IMR-90 (cell line): ENCODE measurements around the gene STAT5B. TPM values are rescaled to one million over a fixed set of nuclear protein-coding genes. Genes with fewer than 3 reads are reported as not detected.

Source experiments
- ATAC-seq: fragments of 200-7000 bp; cut with Tn5 transposase; 2 replicates; pipeline ENCODE4 v1.9.1; 2020; ENCODE audit warnings: low read depth, mild to moderate bottlenecking, moderate library complexity
- BruUV-seq: library from RNA; stranded (reverse); fragments of 400-500 nt; replicated peaks from 2 replicates; lab custom pipeline; 2021; lab: Mats Ljungman, UMichigan
- CTCF ChIA-PET: fragments of 300-600 bp; formaldehyde crosslinking; extraction: SDS; loops from one replicate; lab custom pipeline; 2021; ENCODE audit warnings: antibody characterized with exemption; lab: Yijun Ruan, JAX
- POLR2A ChIA-PET: fragments of 300-600 bp; sonication (Branson Sonifier 250); formaldehyde crosslinking; loops from one replicate; lab custom pipeline; 2022; ENCODE audit warnings: antibody characterized with exemption; ENCODE audit not compliant: unreplicated experiment; lab: Charles Lee
- DNase-seq: peaks from one replicate; pipeline ENCODE4 v3.0.0; 2013
- H2AFZ ChIP-seq: replicated peaks from 2 replicates; pipeline ENCODE3; 2013; ENCODE audit warnings: low read length, mild to moderate bottlenecking; ENCODE audit not compliant: poor library complexity
- H2AK5ac ChIP-seq: 2 replicates; pipeline ENCODE4 v1.6.1; 2013; ENCODE audit warnings: low read depth, low read length, inconsistent platforms
- H2AK9ac ChIP-seq: replicated peaks from 2 replicates; pipeline ENCODE3; 2013; ENCODE audit warnings: mild to moderate bottlenecking, low read depth, low read length, moderate library complexity; ENCODE audit not compliant: poor library complexity
- H2BK120ac ChIP-seq: 2 replicates; pipeline ENCODE4 v1.6.1; 2013; ENCODE audit warnings: low read depth, low read length, inconsistent platforms
- H2BK15ac ChIP-seq: 3 replicates; pipeline ENCODE4 v1.6.1; 2013; ENCODE audit warnings: low read depth, low read length, inconsistent platforms
- H2BK20ac ChIP-seq: 2 replicates; pipeline ENCODE4 v1.6.1; 2013; ENCODE audit warnings: low read depth, mild to moderate bottlenecking, inconsistent platforms, low read length, moderate library complexity
- H2BK5ac ChIP-seq: 2 replicates; pipeline ENCODE4 v1.6.1; 2013; ENCODE audit warnings: mild to moderate bottlenecking, low read depth, low read length, inconsistent platforms; ENCODE audit not compliant: poor library complexity, severe bottlenecking
- H3K14ac ChIP-seq: replicated peaks from 2 replicates; pipeline ENCODE4 v1.6.1; 2013; ENCODE audit warnings: low read depth, low read length, inconsistent platforms
- H3K18ac ChIP-seq: 2 replicates; pipeline ENCODE4 v1.6.1; 2013; ENCODE audit warnings: low read depth, low read length, control low read depth
- H3K23ac ChIP-seq: 2 replicates; pipeline ENCODE4 v1.6.1; 2013; ENCODE audit warnings: low read depth, low read length, inconsistent platforms
- H3K27ac ChIP-seq: 2 replicates; pipeline ENCODE4 v1.5.1; 2013; ENCODE audit warnings: mild to moderate bottlenecking, control low read depth, low read length; ENCODE audit not compliant: insufficient read depth
- H3K27me3 ChIP-seq: 2 replicates; pipeline ENCODE4 v1.6.1; 2013; ENCODE audit warnings: low read length; ENCODE audit not compliant: control insufficient read depth, insufficient read depth
- H3K36me3 ChIP-seq: 2 replicates; pipeline ENCODE4 v1.6.1; 2013; ENCODE audit warnings: low read length, mixed read lengths; ENCODE audit not compliant: control insufficient read depth, insufficient read depth
- H3K4ac ChIP-seq: 2 replicates; pipeline ENCODE4 v1.6.1; 2013; ENCODE audit warnings: low read depth, low read length, inconsistent platforms
- H3K4me1 ChIP-seq: 2 replicates; pipeline ENCODE4 v1.6.1; 2013; ENCODE audit warnings: low read length, mixed read lengths; ENCODE audit not compliant: control insufficient read depth, insufficient read depth
- H3K4me2 ChIP-seq: 2 replicates; pipeline ENCODE4 v1.6.1; 2013; ENCODE audit warnings: low read depth, mild to moderate bottlenecking, control low read depth, low read length, moderate library complexity
- H3K4me3 ChIP-seq: 2 replicates; pipeline ENCODE4 v1.5.1; 2013; ENCODE audit warnings: low read depth, mild to moderate bottlenecking, control low read depth, low read length, moderate library complexity; ENCODE audit not compliant: insufficient read depth
- H3K56ac ChIP-seq: 2 replicates; pipeline ENCODE4 v1.6.1; 2013; ENCODE audit warnings: low read length, inconsistent platforms; ENCODE audit not compliant: insufficient read depth; ENCODE audit errors: extremely low read depth
- H3K79me1 ChIP-seq, 2 experiments: 2 replicates each; pipeline ENCODE4 v1.6.1; 2013; ENCODE audit warnings: low read length in 2 of 2, inconsistent platforms in 1 of 2, low read depth in 1 of 2
- H3K9ac ChIP-seq: 2 replicates; pipeline ENCODE4 v1.6.1; 2013; ENCODE audit warnings: low read depth, low read length, control low read depth
- H3K9me1 ChIP-seq: 2 replicates; pipeline ENCODE4 v1.6.1; 2013; ENCODE audit warnings: low read length, inconsistent platforms; ENCODE audit not compliant: insufficient read depth
- H3K9me3 ChIP-seq: 2 replicates; pipeline ENCODE4 v1.6.1; 2013; ENCODE audit warnings: low read length; ENCODE audit not compliant: control insufficient read depth, insufficient read depth
- H4K20me1 ChIP-seq: 2 replicates; pipeline ENCODE4 v1.6.1; 2013; ENCODE audit warnings: low read length, inconsistent platforms; ENCODE audit not compliant: insufficient read depth
- H4K5ac ChIP-seq: 2 replicates; pipeline ENCODE4 v1.6.1; 2013; ENCODE audit warnings: mild to moderate bottlenecking, low read depth, low read length, control low read depth
- H4K8ac ChIP-seq, 2 experiments: 2 replicates each; pipeline ENCODE4 v1.6.1; 2013; ENCODE audit warnings: low read depth in 2 of 2, low read length in 2 of 2, control low read depth in 1 of 2, inconsistent platforms in 1 of 2
- H4K91ac ChIP-seq: 2 replicates; pipeline ENCODE4 v1.6.1; 2013; ENCODE audit warnings: low read depth, low read length, inconsistent platforms; ENCODE audit not compliant: insufficient read depth
- BHLHE40 ChIP-seq: fragments of 150-350 bp; IDR thresholded peaks from 2 replicates; pipeline ENCODE4 v1.6.1; 2016; ENCODE audit warnings: mild to moderate bottlenecking, low read depth, low read length
- CEBPB ChIP-seq: IDR thresholded peaks from 2 replicates; pipeline ENCODE4 v1.6.1; 2012; ENCODE audit warnings: low read depth, low read length, improper control_type of control experiment
- CHD1 ChIP-seq: IDR thresholded peaks from 2 replicates; pipeline ENCODE4 v1.6.1; 2012; ENCODE audit warnings: low read depth, low read length, improper control_type of control experiment
- FOS ChIP-seq: fragments of 150-350 bp; IDR thresholded peaks from 2 replicates; pipeline ENCODE4 v1.6.1; 2016; ENCODE audit warnings: low read depth, low read length
- MAFK ChIP-seq: IDR thresholded peaks from 2 replicates; pipeline ENCODE4 v1.6.1; 2012; ENCODE audit warnings: low read depth, low read length, improper control_type of control experiment
- MAZ ChIP-seq: IDR thresholded peaks from 2 replicates; pipeline ENCODE4 v1.6.1; 2012; ENCODE audit warnings: low read depth, mild to moderate bottlenecking, low read length, improper control_type of control experiment, moderate library complexity, borderline replicate concordance
- MXI1 ChIP-seq: IDR thresholded peaks from 2 replicates; pipeline ENCODE4 v1.6.1; 2012; ENCODE audit warnings: low read depth, mild to moderate bottlenecking, low read length, moderate library complexity, borderline replicate concordance
- NFE2L2 ChIP-seq: fragments of 150-350 bp; IDR thresholded peaks from 2 replicates; pipeline ENCODE4 v1.6.1; 2016; ENCODE audit warnings: low read depth, mild to moderate bottlenecking, low read length
- POLR2A ChIP-seq: IDR thresholded peaks from 2 replicates; pipeline ENCODE4 v1.6.1; 2012; ENCODE audit warnings: mild to moderate bottlenecking, low read depth, low read length
- RAD21 ChIP-seq: IDR thresholded peaks from 2 replicates; pipeline ENCODE4 v1.6.1; 2012; ENCODE audit warnings: low read length, improper control_type of control experiment
- RCOR1 ChIP-seq: IDR thresholded peaks from 2 replicates; pipeline ENCODE4 v1.6.1; 2012; ENCODE audit warnings: mild to moderate bottlenecking, low read length, improper control_type of control experiment; ENCODE audit not compliant: insufficient replicate concordance
- SMC3 ChIP-seq: fragments of 150-350 bp; IDR thresholded peaks from 2 replicates; pipeline ENCODE4 v1.6.1; 2016; ENCODE audit warnings: low read depth, mild to moderate bottlenecking, antibody characterized with exemption, low read length, moderate library complexity
- WGBS, 2 experiments: methylation state at CpG; one replicate each; pipeline versions ENCODE4 v1.1.5 to v1.1.7; 2013; ENCODE audit warnings: missing lambda C conversion rate in 2 of 2; ENCODE audit not compliant: insufficient read length in 1 of 2; ENCODE audit errors: extremely low coverage in 2 of 2; 5-methylcytosine and 5-hydroxymethylcytosine counted together
- dilution Hi-C: fragments of 300-500 bp; cut with HindIII; formaldehyde crosslinking; loops from one replicate; pipeline ENCODE4 v1.14.3; 2018; ENCODE audit warnings: low sequenced_read_pairs; ENCODE audit not compliant: unreplicated experiment
- in situ Hi-C: fragments of 300-500 bp; cut with MboI; formaldehyde crosslinking; loops from 3 replicates; pipeline ENCODE4 v1.14.3; 2019; ENCODE audit warnings: low sequenced_read_pairs, inconsistent platforms, mixed read lengths
- intact Hi-C: fragments of 100-400 bp; cut with micrococcal nuclease; formaldehyde crosslinking; loops from 2 replicates; pipeline ENCODE4 v1.10.0; 2022
- polyA plus RNA-seq, 3 experiments: library from polyadenylated mRNA; depleted of rRNA; stranded (reverse); fragments of >200 nt; gene quantifications; 2 replicates each; pipeline ENCODE4 v1.2.3, GENCODE V29; 2012; ENCODE audit warnings: low replicate concordance in 1 of 3
- total RNA-seq: library from RNA; depleted of rRNA; stranded (reverse); fragments of >200 nt; gene quantifications from 2 replicates; pipeline ENCODE4 v1.2.3, GENCODE V29; 2012
- TF ChIP-seq, protein P1 (sequence below): fragments of 150-350 bp; IDR thresholded peaks from 2 replicates; pipeline ENCODE4 v1.6.1; 2017; ENCODE audit warnings: mild to moderate bottlenecking, antibody characterized with exemption, low read length, low read depth
- TF ChIP-seq, protein P2 (sequence below): conservative IDR thresholded peaks from 2 replicates; pipeline ENCODE4 v1.5.1; 2012; ENCODE audit warnings: mild to moderate bottlenecking, low read depth, low read length, improper control_type of control experiment

Gene STAT5B
- total and polyA plus RNA-seq, 2 of the 4 experiments (the other 2 are of a cell fraction): 24.4 to 29.6 TPM

DNA sequence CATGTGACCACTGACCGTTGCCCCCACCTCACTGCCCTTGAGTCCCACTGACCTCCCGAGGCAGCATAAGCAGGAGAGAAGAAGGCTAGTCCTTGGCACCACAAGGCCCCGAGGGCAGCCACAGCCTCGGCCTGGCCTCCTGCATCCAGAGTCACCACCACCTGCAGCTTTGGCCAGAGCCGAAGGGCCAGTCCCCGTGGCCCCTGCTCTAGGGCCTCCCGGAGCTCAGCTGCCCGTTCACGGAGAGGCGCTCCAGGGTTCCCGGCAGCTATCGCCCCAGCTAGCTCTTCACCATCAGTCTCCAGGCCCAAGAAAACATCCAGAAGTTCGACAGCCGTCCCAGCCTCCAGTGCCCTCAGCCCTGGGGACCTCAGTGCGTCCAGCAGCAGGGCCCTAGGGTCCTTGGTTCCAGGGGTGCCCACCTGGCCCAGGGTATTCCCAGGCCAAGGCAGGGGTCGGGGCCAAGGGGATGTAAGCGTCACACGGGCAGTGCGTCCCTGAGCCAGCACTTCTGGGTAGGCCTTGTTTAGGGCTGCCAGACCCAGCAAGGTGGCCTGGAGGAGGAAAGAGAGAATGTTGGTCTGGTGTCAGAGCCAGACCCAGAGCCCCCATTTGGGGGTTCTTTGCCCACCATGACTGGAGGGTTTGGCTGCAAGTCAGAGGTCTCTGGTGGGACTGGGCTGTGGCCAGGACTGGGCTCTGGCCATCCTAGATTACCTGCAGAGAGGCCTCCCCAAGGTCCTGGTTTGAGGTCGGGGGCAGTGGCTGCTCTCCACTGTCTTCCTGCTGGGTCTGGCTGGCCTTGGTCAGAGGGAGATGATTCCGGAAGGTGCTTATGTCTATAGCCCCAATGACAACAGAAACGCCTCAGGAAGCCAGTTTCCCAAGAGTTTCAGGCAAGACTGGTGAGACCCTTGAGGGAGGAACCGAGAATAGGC is 83.7 kb downstream of the STAT5B start:
- H4K8ac ChIP-seq: no peak overlapping the region
- dilution Hi-C loops (no loop called here), intact Hi-C loops (no loop called here), in situ Hi-C loops (no loop called here)
- H2BK15ac ChIP-seq: no peak overlapping the region
- peaks cover 0 to 8% of the 10 kb centered on the region in 2 experiments; a peak in 1 of 4 replicates for H3K79me1 ChIP-seq
- H2AK9ac ChIP-seq: peak overlapping the region; percentile 3
- no peaks in the 10 kb centered on the region for H3K9me3 ChIP-seq
- no peak overlapping the region for H3K18ac ChIP-seq
- H3K27me3 ChIP-seq: no peaks in the 10 kb centered on the region
- H3K14ac ChIP-seq: no peak overlapping the region
- ChIA-PET POLR2A (interaction anchor here (0.6 kb wide), 1 partner anchor 175 kb away, joined by 3 read pairs; the partner anchor contains the start of gene DNAJC7), CTCF (no interaction called here)
- no peaks in the 10 kb centered on the region for H4K20me1 ChIP-seq
- DNase-seq (no peak), ATAC-seq (no peak)
- BruUV-seq: no TSS peak
- no peaks in the 10 kb centered on the region for H3K4me1 ChIP-seq
- H3K36me3 ChIP-seq: no peaks in the 10 kb centered on the region
- no peak overlapping the region for H3K4ac ChIP-seq
- H4K91ac ChIP-seq: no peak overlapping the region
- H3K27ac ChIP-seq: no peak overlapping the region
- peaks cover 10% of the 10 kb centered on the region; the same call in 1 of the 2 replicates for H3K9me1 ChIP-seq
- H2BK20ac ChIP-seq: no peak overlapping the region
- no peak overlapping the region for H2AFZ ChIP-seq
- no peak overlapping the region for H4K5ac ChIP-seq
- no peak overlapping the region for H3K56ac ChIP-seq
- H3K23ac ChIP-seq: no peak overlapping the region
- no peak overlapping the region for H2AK5ac ChIP-seq
- no peak overlapping the region for H3K4me2 ChIP-seq
- no peak overlapping the region for H3K9ac ChIP-seq
- H2BK5ac ChIP-seq: no peak overlapping the region
- no peak overlapping the region for H3K4me3 ChIP-seq
- 90% methylated on average over 18 of the region's 23 CpGs; no CpG with 5 or more reads in 1 of the 2 experiments for WGBS, 2 experiments
- H2BK120ac ChIP-seq: no peak overlapping the region
- TF ChIP-seq MXI1 (no peak), MAZ (no peak), MAFK (no peak), RAD21 (no peak), CHD1 (no peak), NFE2L2 (no peak), RCOR1 (no peak), CEBPB (no peak), FOS (no peak), SMC3 (no peak), POLR2A (no peak), BHLHE40 (no peak)
- TF ChIP-seq, protein P1, sequence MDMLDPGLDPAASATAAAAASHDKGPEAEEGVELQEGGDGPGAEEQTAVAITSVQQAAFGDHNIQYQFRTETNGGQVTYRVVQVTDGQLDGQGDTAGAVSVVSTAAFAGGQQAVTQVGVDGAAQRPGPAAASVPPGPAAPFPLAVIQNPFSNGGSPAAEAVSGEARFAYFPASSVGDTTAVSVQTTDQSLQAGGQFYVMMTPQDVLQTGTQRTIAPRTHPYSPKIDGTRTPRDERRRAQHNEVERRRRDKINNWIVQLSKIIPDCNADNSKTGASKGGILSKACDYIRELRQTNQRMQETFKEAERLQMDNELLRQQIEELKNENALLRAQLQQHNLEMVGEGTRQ: no peak
- TF ChIP-seq, protein P2, sequence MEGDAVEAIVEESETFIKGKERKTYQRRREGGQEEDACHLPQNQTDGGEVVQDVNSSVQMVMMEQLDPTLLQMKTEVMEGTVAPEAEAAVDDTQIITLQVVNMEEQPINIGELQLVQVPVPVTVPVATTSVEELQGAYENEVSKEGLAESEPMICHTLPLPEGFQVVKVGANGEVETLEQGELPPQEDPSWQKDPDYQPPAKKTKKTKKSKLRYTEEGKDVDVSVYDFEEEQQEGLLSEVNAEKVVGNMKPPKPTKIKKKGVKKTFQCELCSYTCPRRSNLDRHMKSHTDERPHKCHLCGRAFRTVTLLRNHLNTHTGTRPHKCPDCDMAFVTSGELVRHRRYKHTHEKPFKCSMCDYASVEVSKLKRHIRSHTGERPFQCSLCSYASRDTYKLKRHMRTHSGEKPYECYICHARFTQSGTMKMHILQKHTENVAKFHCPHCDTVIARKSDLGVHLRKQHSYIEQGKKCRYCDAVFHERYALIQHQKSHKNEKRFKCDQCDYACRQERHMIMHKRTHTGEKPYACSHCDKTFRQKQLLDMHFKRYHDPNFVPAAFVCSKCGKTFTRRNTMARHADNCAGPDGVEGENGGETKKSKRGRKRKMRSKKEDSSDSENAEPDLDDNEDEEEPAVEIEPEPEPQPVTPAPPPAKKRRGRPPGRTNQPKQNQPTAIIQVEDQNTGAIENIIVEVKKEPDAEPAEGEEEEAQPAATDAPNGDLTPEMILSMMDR: no peak
